ENCODE data around the gene DCUN1D5. TPM values are rescaled to one million over a fixed set of nuclear protein-coding genes. Genes with fewer than 3 reads are reported as not detected.

DCUN1D5 gene
- total and polyA plus RNA-seq, 2 of the 13 experiments (the other 11 are each of a cell fraction or from before 2014, with no cell fraction given): 32.9 to 46.7 TPM

DNA sequence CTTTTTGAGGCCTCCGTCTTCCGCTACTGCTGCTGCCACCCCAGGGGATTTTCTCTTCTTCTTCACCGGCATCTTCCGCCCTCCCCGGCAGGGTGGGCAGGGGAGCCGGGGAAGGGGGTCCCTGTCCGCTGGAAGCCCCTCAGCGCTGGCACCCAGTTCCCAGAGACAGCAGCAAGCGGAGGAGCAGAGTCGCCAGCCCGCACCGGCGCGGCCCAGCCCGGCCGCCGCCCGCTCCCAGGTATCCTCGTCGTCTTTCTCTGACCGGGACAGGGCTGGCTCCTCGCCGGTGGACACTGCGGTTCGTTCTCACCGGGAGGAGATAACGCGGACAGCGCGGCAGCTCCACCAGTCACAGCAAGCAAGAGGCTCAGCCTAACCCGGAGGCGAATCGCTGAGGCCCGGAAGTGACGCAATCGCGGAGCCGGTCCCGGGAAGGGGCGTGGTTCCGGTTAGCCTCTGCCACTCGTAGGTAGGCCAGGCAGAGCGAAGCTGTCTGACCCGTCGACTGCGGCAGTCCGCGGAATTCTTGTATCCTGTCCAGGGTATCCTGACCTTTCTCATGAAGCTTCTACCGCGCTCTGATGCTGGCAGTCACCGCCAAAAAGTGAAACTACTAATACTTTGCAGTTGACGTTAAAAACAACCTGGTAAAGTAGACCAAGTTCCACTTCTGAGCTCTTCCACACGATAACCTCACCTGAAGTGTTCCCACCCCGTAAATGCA is at the start of gene DCUN1D5 (continued):
- TF ChIP-seq SOX6 (IDR thresholded peaks at IDR 0.05) (no peak), SOX6 (CRISPR knock-in tag; IDR thresholded peaks at IDR 0.05) (no peak), CCDC6 (CRISPR knock-in tag; IDR thresholded peaks at IDR 0.05) (peak; percentile 10; the same call in 1 of the 2 replicates), AGO2 (optimal IDR thresholded peaks at IDR 0.05; ENCODE audit: low read depth, low read length) (peak; percentile 92), SUZ12 (IDR thresholded peaks at IDR 0.05; ENCODE audit: low read depth, low read length) (no peak), ZNF430 (CRISPR knock-in tag; IDR thresholded peaks at IDR 0.05) (peak; percentile 69; the same call in 1 of the 2 replicates), ZNF446 (CRISPR knock-in tag; IDR thresholded peaks at IDR 0.05) (peak; percentile 65; the same call in 1 of the 2 replicates), ZNF619 (CRISPR knock-in tag; IDR thresholded peaks at IDR 0.05) (peak; percentile 72; the same call in 1 of the 2 replicates), ATF2 (CRISPR knock-in tag; IDR thresholded peaks at IDR 0.05) (peak; percentile 94), PITX1 (CRISPR knock-in tag; IDR thresholded peaks at IDR 0.05) (peak; percentile 73), SMAD3 (CRISPR knock-in tag; IDR thresholded peaks at IDR 0.05) (peak; percentile 75; the same call in 1 of the 2 replicates), HDAC1 (CRISPR knock-in tag; IDR thresholded peaks at IDR 0.05) (peak; percentile 71; the same call in 1 of the 2 replicates), GLI4 (CRISPR knock-in tag; IDR thresholded peaks at IDR 0.05; ENCODE audit: borderline replicate concordance) (peak; percentile 67; the same call in 1 of the 2 replicates), BHLHE40 (IDR thresholded peaks at IDR 0.05; ENCODE audit: low read length) (no peak), SRSF4 (IDR thresholded peaks at IDR 0.05; ENCODE audit: low read depth, low read length, poor library complexity, severe bottlenecking) (no peak), ZNF772 (CRISPR knock-in tag; IDR thresholded peaks at IDR 0.05) (peak; percentile 67; the same call in 1 of the 2 replicates), CBFB (CRISPR knock-in tag; IDR thresholded peaks at IDR 0.05) (peak; percentile 77; the same call in 1 of the 2 replicates), NFYC (CRISPR knock-in tag; IDR thresholded peaks at IDR 0.05) (peak; percentile 60), U2AF2 (IDR thresholded peaks at IDR 0.05; ENCODE audit: low read depth, low read length) (0 out of 2 replicates have a peak, but pooled peaks have one; percentile 19), ZNF598 (CRISPR knock-in tag; IDR thresholded peaks at IDR 0.05; ENCODE audit: borderline replicate concordance) (peak; percentile 76; the same call in 1 of the 2 replicates), HNRNPLL (IDR thresholded peaks at IDR 0.05; ENCODE audit: low read depth, low read length, poor library complexity, severe bottlenecking) (peak; percentile 78), ZFY (CRISPR knock-in tag; IDR thresholded peaks at IDR 0.05) (peak; percentile 91)
- TF ChIP-seq, protein P1, sequence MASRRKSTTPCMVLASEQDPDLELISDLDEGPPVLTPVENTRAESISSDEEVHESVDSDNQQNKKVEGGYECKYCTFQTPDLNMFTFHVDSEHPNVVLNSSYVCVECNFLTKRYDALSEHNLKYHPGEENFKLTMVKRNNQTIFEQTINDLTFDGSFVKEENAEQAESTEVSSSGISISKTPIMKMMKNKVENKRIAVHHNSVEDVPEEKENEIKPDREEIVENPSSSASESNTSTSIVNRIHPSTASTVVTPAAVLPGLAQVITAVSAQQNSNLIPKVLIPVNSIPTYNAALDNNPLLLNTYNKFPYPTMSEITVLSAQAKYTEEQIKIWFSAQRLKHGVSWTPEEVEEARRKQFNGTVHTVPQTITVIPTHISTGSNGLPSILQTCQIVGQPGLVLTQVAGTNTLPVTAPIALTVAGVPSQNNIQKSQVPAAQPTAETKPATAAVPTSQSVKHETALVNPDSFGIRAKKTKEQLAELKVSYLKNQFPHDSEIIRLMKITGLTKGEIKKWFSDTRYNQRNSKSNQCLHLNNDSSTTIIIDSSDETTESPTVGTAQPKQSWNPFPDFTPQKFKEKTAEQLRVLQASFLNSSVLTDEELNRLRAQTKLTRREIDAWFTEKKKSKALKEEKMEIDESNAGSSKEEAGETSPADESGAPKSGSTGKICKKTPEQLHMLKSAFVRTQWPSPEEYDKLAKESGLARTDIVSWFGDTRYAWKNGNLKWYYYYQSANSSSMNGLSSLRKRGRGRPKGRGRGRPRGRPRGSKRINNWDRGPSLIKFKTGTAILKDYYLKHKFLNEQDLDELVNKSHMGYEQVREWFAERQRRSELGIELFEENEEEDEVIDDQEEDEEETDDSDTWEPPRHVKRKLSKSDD (CRISPR knock-in tag; IDR thresholded peaks at IDR 0.05; ENCODE audit: low read depth): no peak
- TF ChIP-seq, protein P2, sequence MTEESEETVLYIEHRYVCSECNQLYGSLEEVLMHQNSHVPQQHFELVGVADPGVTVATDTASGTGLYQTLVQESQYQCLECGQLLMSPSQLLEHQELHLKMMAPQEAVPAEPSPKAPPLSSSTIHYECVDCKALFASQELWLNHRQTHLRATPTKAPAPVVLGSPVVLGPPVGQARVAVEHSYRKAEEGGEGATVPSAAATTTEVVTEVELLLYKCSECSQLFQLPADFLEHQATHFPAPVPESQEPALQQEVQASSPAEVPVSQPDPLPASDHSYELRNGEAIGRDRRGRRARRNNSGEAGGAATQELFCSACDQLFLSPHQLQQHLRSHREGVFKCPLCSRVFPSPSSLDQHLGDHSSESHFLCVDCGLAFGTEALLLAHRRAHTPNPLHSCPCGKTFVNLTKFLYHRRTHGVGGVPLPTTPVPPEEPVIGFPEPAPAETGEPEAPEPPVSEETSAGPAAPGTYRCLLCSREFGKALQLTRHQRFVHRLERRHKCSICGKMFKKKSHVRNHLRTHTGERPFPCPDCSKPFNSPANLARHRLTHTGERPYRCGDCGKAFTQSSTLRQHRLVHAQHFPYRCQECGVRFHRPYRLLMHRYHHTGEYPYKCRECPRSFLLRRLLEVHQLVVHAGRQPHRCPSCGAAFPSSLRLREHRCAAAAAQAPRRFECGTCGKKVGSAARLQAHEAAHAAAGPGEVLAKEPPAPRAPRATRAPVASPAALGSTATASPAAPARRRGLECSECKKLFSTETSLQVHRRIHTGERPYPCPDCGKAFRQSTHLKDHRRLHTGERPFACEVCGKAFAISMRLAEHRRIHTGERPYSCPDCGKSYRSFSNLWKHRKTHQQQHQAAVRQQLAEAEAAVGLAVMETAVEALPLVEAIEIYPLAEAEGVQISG (CRISPR knock-in tag; IDR thresholded peaks at IDR 0.05): peak; percentile 93
